Parathyroid adenoma (tissue), 2 donors: ENCODE measurements around the gene VPS33B.
"Not testable (repeated sequence)": the region's sequence is repeated elsewhere in the genome, so short reads cannot be mapped to it uniquely, and the experiment has no call there.

ENCODE experiments used
- H2AFZ ChIP-seq: fragments of 300-600 bp; sonication (generic); one replicate; pipeline ENCODE4 v1.7.0; 2017; ENCODE audit warnings: antibody characterized with exemption, mild to moderate bottlenecking
- H3K27ac ChIP-seq: fragments of 300-600 bp; sonication (generic); one replicate; pipeline ENCODE4 v1.7.0; 2017
- H3K27me3 ChIP-seq: fragments of 300-600 bp; sonication (generic); one replicate; pipeline ENCODE4 v1.7.0; 2017; ENCODE audit warnings: low read length; ENCODE audit not compliant: control insufficient read depth, insufficient read depth
- H3K36me3 ChIP-seq: fragments of 300-600 bp; sonication (generic); one replicate; pipeline ENCODE4 v1.7.0; 2017; ENCODE audit warnings: low read length; ENCODE audit not compliant: control insufficient read depth, insufficient read depth
- H3K4me1 ChIP-seq: fragments of 300-600 bp; sonication (generic); one replicate; pipeline ENCODE4 v1.7.0; 2017; ENCODE audit warnings: control low read depth
- H3K4me2 ChIP-seq: fragments of 300-600 bp; sonication (generic); one replicate; pipeline ENCODE4 v1.7.0; 2017; ENCODE audit warnings: low read length
- H3K4me3 ChIP-seq: fragments of 300-600 bp; sonication (generic); one replicate; pipeline ENCODE4 v1.7.0; 2017; ENCODE audit warnings: low read depth, low read length
- H3K79me2 ChIP-seq: fragments of 300-600 bp; sonication (generic); one replicate; pipeline ENCODE4 v1.7.0; 2017; ENCODE audit warnings: control low read depth
- H3K9ac ChIP-seq: fragments of 300-600 bp; sonication (generic); one replicate; pipeline ENCODE4 v1.7.0; 2017; ENCODE audit warnings: mild to moderate bottlenecking
- H3K9me3 ChIP-seq: fragments of 300-600 bp; sonication (generic); one replicate; pipeline ENCODE4 v1.7.0; 2017; ENCODE audit warnings: low read length; ENCODE audit not compliant: control insufficient read depth
- TF ChIP-seq, protein P1 (sequence below): fragments of 300-600 bp; sonication (generic); IDR thresholded peaks from one replicate; pipeline ENCODE4 v1.7.0; 2017; ENCODE audit warnings: antibody characterized with exemption, mild to moderate bottlenecking
- donor health status: primary hyperparathyroidism.

VPS33B gene

DNA sequence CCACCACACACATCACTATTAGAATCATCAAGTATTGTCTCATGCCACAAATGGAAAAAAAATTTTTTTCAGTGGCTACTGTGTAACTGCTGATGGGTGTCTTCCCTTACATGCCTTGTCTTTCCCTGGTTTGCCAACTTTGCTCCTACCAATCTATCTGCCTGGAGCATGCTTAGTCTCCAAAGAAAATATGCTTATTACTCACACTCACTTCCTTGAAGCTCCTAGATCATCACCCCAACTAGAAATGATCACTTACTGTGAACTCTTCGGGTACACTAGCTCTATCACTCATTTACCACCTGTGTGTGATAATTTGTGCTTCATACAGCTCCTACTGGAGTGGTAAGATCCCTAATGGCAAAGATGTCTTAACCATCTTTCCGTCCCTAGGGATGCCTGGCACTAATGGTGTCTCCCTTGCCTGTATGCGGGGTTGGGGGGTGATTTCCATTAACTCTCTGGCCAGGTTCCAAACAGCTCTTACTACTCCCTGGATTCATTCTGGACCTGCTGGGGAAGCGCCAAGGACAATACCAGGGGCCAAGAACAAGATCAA, 799 bp downstream of the VPS33B start:
- Histone ChIP-seq H3K27ac (peak overlapping the region; percentile 43), H3K27me3 (no peaks in the 10 kb centered on the region), H3K9me3 (no peaks in the 10 kb centered on the region), H3K36me3 (no peaks in the 10 kb centered on the region), H3K9ac (no peak overlapping the region), H3K4me2 (peak overlapping the region; percentile 68), H3K79me2 (no peaks in the 10 kb centered on the region), H3K4me1 (no peaks in the 10 kb centered on the region), H3K4me3 (peak overlapping the region; percentile 72), H2AFZ (peak overlapping the region; percentile 51)
- TF ChIP-seq, protein P1, sequence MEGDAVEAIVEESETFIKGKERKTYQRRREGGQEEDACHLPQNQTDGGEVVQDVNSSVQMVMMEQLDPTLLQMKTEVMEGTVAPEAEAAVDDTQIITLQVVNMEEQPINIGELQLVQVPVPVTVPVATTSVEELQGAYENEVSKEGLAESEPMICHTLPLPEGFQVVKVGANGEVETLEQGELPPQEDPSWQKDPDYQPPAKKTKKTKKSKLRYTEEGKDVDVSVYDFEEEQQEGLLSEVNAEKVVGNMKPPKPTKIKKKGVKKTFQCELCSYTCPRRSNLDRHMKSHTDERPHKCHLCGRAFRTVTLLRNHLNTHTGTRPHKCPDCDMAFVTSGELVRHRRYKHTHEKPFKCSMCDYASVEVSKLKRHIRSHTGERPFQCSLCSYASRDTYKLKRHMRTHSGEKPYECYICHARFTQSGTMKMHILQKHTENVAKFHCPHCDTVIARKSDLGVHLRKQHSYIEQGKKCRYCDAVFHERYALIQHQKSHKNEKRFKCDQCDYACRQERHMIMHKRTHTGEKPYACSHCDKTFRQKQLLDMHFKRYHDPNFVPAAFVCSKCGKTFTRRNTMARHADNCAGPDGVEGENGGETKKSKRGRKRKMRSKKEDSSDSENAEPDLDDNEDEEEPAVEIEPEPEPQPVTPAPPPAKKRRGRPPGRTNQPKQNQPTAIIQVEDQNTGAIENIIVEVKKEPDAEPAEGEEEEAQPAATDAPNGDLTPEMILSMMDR, result no peak

DNA sequence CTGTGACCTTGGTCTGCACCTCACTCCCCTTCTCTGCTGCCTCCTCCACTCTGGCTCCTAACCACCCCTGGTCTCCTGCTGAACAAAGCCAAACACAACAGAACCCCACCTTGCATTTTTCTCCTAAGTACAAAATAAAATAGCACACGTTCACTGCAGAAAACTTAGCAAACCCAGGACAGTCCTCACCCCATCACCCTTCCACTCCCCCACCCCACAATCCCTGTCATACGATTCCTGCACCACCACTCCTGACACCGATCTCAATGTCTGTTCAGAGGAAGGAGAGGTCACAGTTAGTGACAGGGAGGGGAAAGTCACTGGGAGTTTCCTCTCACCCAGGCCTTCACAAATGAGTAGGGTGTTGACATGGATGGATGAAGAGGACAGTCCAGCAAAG, 4.2 kb downstream of the VPS33B start:
- Histone ChIP-seq H3K4me2 (no peak overlapping the region), H3K27ac (no peak overlapping the region), H3K27me3 (no peaks in the 10 kb centered on the region), H3K36me3 (no peaks in the 10 kb centered on the region), H3K9ac (no peak overlapping the region), H3K9me3 (no peaks in the 10 kb centered on the region), H3K4me1 (no peaks in the 10 kb centered on the region), H3K4me3 (no peak overlapping the region), H3K79me2 (no peaks in the 10 kb centered on the region), H2AFZ (no peak overlapping the region)
- TF ChIP-seq, protein P1, result no peak

- Histone ChIP-seq H3K4me2 (no peak overlapping the region), H3K9ac (no peak overlapping the region), H3K27ac (no peak overlapping the region), H3K9me3 (no peaks in the 10 kb centered on the region), H2AFZ (no peak overlapping the region), H3K4me3 (no peak overlapping the region), H3K27me3 (no peaks in the 10 kb centered on the region), H3K4me1 (no peaks in the 10 kb centered on the region), H3K36me3 (no peaks in the 10 kb centered on the region), H3K79me2 (no peaks in the 10 kb centered on the region)
- TF ChIP-seq, protein P1, result no peak
Measured at GRCh38 chr15:91017716-91018115, 4.7 kb downstream of the VPS33B start.

- H3K36me3 ChIP-seq, H2AFZ ChIP-seq, H3K4me1 ChIP-seq, H3K27me3 ChIP-seq, H3K27ac ChIP-seq, H3K4me2 ChIP-seq, H3K79me2 ChIP-seq, H3K9me3 ChIP-seq, H3K4me3 ChIP-seq, H3K9ac ChIP-seq: not testable (repeated sequence)
Measured at GRCh38 chr15:91013701-91014100, 8.7 kb downstream of the VPS33B start.

- Histone ChIP-seq H2AFZ (no peak overlapping the region), H3K4me3 (no peak overlapping the region), H3K9me3 (no peaks in the 10 kb centered on the region), H3K27me3 (no peaks in the 10 kb centered on the region), H3K4me2 (no peak overlapping the region), H3K4me1 (no peaks in the 10 kb centered on the region), H3K79me2 (no peaks in the 10 kb centered on the region), H3K9ac (no peak overlapping the region), H3K36me3 (no peaks in the 10 kb centered on the region), H3K27ac (no peak overlapping the region)
- TF ChIP-seq, protein P1, result no peak
Measured at GRCh38 chr15:91007266-91007665, 15.1 kb downstream of the VPS33B start.
